Hair follicle dermal papilla cell (primary cell): ENCODE measurements around the gene CD14. TPM values are rescaled to one million over a fixed set of nuclear protein-coding genes. Genes with fewer than 3 reads are reported as not detected.

ENCODE experiments used
- total RNA-seq: library from RNA; depleted of rRNA; stranded (reverse); fragments of >200 nt; gene quantifications from 2 replicates; pipeline ENCODE4 v1.2.3, GENCODE V29; 2012

The CD14 gene
- total RNA-seq, result 2.8 and 6.3 TPM in 2 replicates

DNA sequence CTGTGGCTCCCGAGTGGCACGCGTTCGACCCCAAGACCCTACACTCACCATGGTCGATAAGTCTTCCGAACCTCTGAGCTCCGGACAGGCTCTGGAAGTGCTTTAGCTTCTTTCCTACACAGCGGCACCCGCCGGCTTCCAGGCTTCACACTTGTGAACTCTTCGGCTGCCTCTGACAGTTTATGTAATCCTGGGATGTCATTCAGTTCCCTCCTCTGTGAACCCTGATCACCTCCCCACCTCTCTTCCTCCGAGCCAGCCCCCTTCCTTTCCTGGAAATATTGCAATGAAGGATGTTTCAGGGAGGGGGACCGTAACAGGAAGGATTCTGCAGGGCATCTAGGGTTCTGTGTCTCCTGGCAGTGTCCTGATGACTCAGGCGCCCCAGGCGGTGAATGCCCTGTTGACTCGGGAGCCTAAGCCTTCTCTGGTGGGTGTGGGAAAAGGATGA, at the start of gene CD14:
CD14 (minus strand) TSS at position 155 of the 451 bp plus-strand sequence; CDS start at position 51, 104 bp downstream.

GRCh38 chr5:140673187-140673976, 40.4 kb upstream of the CD14 start, which contains the start of gene DND1:
DND1 (minus strand) TSS chr5:140673576; CDS start chr5:140673542, 34 bp downstream.

GRCh38 chr5:140664359-140665119, 31.6 kb upstream of the CD14 start, which contains the start of gene WDR55:
WDR55 (plus strand) TSS chr5:140664904; CDS start chr5:140664913, 9 bp downstream.

DNA sequence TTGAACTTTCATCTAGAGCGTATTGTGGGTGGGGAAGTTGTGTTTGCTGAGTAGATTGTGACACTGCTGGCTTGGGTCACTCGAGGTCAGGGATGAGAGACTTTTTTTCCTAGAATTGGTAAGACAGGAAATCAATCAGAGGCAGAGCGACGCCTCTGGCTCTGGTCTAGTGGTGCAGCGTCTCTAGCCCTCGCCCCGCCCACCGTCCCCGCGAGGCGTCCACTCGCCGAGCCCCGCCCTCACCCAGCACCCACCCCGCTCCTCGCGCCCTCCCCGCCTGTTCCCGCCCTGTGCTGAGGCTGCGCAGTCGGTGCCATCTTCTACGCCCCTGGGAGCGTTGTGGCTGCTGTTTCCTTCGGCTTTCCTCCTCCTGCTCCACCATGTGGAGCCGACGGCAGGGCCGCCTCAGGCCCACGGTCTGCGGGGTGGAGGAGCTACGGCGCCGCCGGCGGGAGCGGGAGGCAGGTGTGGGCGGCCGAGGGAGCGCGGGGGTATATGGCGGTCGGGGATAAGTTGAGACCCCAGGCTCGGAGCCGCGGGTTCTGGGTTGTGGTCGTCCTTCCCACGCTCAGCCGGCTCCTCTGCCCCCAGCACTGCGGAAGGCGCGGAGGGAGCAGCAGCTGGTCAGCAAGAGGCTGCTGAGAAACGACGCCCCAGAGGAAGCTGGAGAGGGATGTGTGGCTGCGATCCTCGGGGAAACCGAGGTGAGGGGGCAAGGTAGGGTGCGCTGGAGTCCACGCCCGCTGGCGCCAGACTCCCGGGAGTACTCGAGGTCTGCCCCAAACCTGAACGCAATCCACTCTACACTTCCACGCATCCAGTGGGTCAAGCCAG, 6.4 kb upstream of the CD14 start, which contains the start of gene TMCO6:
TMCO6 (plus strand) TSS at position 304 of the 834 bp plus-strand sequence; CDS start at position 381, 77 bp downstream.

Other genes with a start within 250 kb of the CD14 start
- 62.4 and 72.9 TPM in 2 replicates for gene ANKHD1, start 231.3 kb downstream of the CD14 start, total RNA-seq
- 1.5 and 3.4 TPM in 2 replicates for gene EIF4EBP3, start 85.5 kb downstream of the CD14 start, total RNA-seq
- gene SRA1, start 75.7 kb downstream of the CD14 start, total RNA-seq, result 29.0 and 31.2 TPM in 2 replicates
- gene APBB3, start 68.6 kb downstream of the CD14 start, total RNA-seq, result 20.1 and 24.2 TPM in 2 replicates
- gene SLC35A4, start 68.3 kb downstream of the CD14 start, total RNA-seq, result 21.1 and 28.9 TPM in 2 replicates
- gene TMCO6, start 6.3 kb upstream of the CD14 start, total RNA-seq, result 10.5 and 12.5 TPM in 2 replicates
- 14.1 and 22.2 TPM in 2 replicates for gene NDUFA2, start 14.5 kb upstream of the CD14 start, total RNA-seq
- gene IK, start 14.7 kb upstream of the CD14 start, total RNA-seq, result 54.7 and 68.2 TPM in 2 replicates
- 29.0 and 34.4 TPM in 2 replicates for gene WDR55, start 31.7 kb upstream of the CD14 start, total RNA-seq
- 0.24 and 0.49 TPM in 2 replicates for gene DND1, start 40.4 kb upstream of the CD14 start, total RNA-seq
- 46.7 and 49.7 TPM in 2 replicates for gene HARS1, start 58.2 kb upstream of the CD14 start, total RNA-seq
- gene HARS2, start 58.3 kb upstream of the CD14 start, total RNA-seq, result 22.2 and 23.5 TPM in 2 replicates
- gene ZMAT2, start 67.3 kb upstream of the CD14 start, total RNA-seq, result 24.3 and 24.4 TPM in 2 replicates
- gene PCDHA1, start 153.0 kb upstream of the CD14 start, total RNA-seq, result under 0.01 TPM in 1 of 2 replicates, not detected in the other
- 0.12 and 0.16 TPM in 2 replicates for gene PCDHA2, start 161.7 kb upstream of the CD14 start, total RNA-seq
- 0.32 and 0.61 TPM in 2 replicates for gene PCDHA3, start 167.9 kb upstream of the CD14 start, total RNA-seq
- 0.49 and 1.1 TPM in 2 replicates for gene PCDHA4, start 173.9 kb upstream of the CD14 start, total RNA-seq
- 0.16 and 0.24 TPM in 2 replicates for gene PCDHA5, start 188.4 kb upstream of the CD14 start, total RNA-seq
- 1.1 and 2.1 TPM in 2 replicates for gene PCDHA6, start 194.8 kb upstream of the CD14 start, total RNA-seq
- gene PCDHA7, start 201.1 kb upstream of the CD14 start, total RNA-seq, result 0.36 and 0.49 TPM in 2 replicates
- 0.16 and 0.24 TPM in 2 replicates for gene PCDHA8, start 208.0 kb upstream of the CD14 start, total RNA-seq
- 0.16 and 0.36 TPM in 2 replicates for gene PCDHA9, start 215.2 kb upstream of the CD14 start, total RNA-seq
- gene PCDHA10, start 222.7 kb upstream of the CD14 start, total RNA-seq, result 0.32 and 0.85 TPM in 2 replicates
- gene PCDHA11, start 235.8 kb upstream of the CD14 start, total RNA-seq, result 0.24 and 0.49 TPM in 2 replicates
- 0.16 and 0.36 TPM in 2 replicates for gene PCDHA12, start 242.1 kb upstream of the CD14 start, total RNA-seq
- 0.32 and 0.36 TPM in 2 replicates for gene PCDHA13, start 248.9 kb upstream of the CD14 start, total RNA-seq